ENCODE data around the gene CCDC74B.
"Not testable (repeated sequence)": the region's sequence is repeated elsewhere in the genome, so short reads cannot be mapped to it uniquely, and the experiment has no call there.

- not testable (repeated sequence) for TF ChIP-seq YY1 (IDR thresholded peaks at IDR 0.05; ENCODE audit: insufficient read depth, insufficient read length); SUZ12 (IDR thresholded peaks at IDR 0.05; ENCODE audit: extremely low read depth, insufficient read depth, insufficient read length); ZNF274 (IDR thresholded peaks at IDR 0.05; ENCODE audit: low read depth, low read length)
Measured at GRCh38 chr2:130152136-130152815, 7.4 kb upstream of the CCDC74B start.

Data from NT2/D1 (cell line).